OCI-LY7 (cell line): ENCODE results near the gene RET. TPM values are rescaled to one million over a fixed set of nuclear protein-coding genes. Genes with fewer than 3 reads are reported as not detected.

Experiments
- BruUV-seq: library from RNA; stranded (reverse); fragments of 400-500 nt; replicated peaks from 2 replicates; lab custom pipeline; 2021; lab: Mats Ljungman, UMichigan
- CTCF ChIA-PET: fragments of 300-600 bp; sonication (Branson Sonifier 250); formaldehyde crosslinking; loops from one replicate; lab custom pipeline; 2022; ENCODE audit warnings: antibody characterized with exemption; ENCODE audit not compliant: unreplicated experiment; lab: Charles Lee
- POLR2A ChIA-PET: fragments of 300-600 bp; sonication (Branson Sonifier 250); formaldehyde crosslinking; loops from one replicate; lab custom pipeline; 2022; ENCODE audit warnings: antibody characterized with exemption; lab: Charles Lee
- DNase-seq: peaks from one replicate; pipeline ENCODE4 v3.0.0-alpha.2; 2015; ENCODE audit warnings: low spot score
- H2AFZ ChIP-seq: fragments of 200-600 bp; sonication (generic), shearing (Covaris generic); 2 replicates; pipeline ENCODE4 v1.6.1; 2014; ENCODE audit warnings: mild to moderate bottlenecking, antibody characterized with exemption, low read length, moderate library complexity
- H3K27ac ChIP-seq: fragments of 200-600 bp; sonication (generic); 2 replicates; pipeline ENCODE4 v1.5.1; 2014; ENCODE audit warnings: mixed run types, low read depth, mild to moderate bottlenecking, moderate library complexity, low read length, inconsistent platforms; ENCODE audit not compliant: poor library complexity, severe bottlenecking
- H3K36me3 ChIP-seq: fragments of 200-600 bp; sonication (generic); 2 replicates; pipeline ENCODE4 v1.6.1; 2014; ENCODE audit warnings: mild to moderate bottlenecking, antibody characterized with exemption, low read length, moderate library complexity, mixed read lengths; ENCODE audit not compliant: insufficient read depth
- H3K4me1 ChIP-seq: fragments of 200-600 bp; sonication (generic); 2 replicates; pipeline ENCODE4 v1.5.1; 2014; ENCODE audit warnings: mild to moderate bottlenecking, low read length; ENCODE audit not compliant: insufficient read depth, poor library complexity, severe bottlenecking
- H3K4me2 ChIP-seq: fragments of 200-600 bp; sonication (generic); 2 replicates; pipeline ENCODE4 v1.6.1; 2014; ENCODE audit warnings: mild to moderate bottlenecking, low read length
- H3K4me3 ChIP-seq: fragments of 200-600 bp; sonication (generic); 2 replicates; pipeline ENCODE4 v1.5.1; 2014; ENCODE audit warnings: mild to moderate bottlenecking, low read depth, low read length; ENCODE audit not compliant: poor library complexity, severe bottlenecking
- H3K79me2 ChIP-seq: fragments of 200-600 bp; sonication (generic); 2 replicates; pipeline ENCODE4 v1.6.1; 2016; ENCODE audit warnings: low read depth, mild to moderate bottlenecking, low read length, moderate library complexity, mixed read lengths; ENCODE audit not compliant: insufficient read depth
- H3K9me2 ChIP-seq: fragments of 200-600 bp; sonication (generic); 2 replicates; pipeline ENCODE4 v1.6.1; 2016; ENCODE audit warnings: mild to moderate bottlenecking, low read length, mixed read lengths; ENCODE audit not compliant: insufficient read depth
- H3K9me3 ChIP-seq: fragments of 200-600 bp; sonication (generic); 2 replicates; pipeline ENCODE4 v1.6.1; 2014; ENCODE audit warnings: mild to moderate bottlenecking, mixed run types, low read length, mixed read lengths
- H4K20me1 ChIP-seq: fragments of 200-600 bp; sonication (generic); 2 replicates; pipeline ENCODE4 v1.6.1; 2014; ENCODE audit warnings: mild to moderate bottlenecking, antibody characterized with exemption, low read length, moderate library complexity, mixed read lengths; ENCODE audit not compliant: insufficient read depth
- CTCF ChIP-seq: fragments of 200-600 bp; sonication (generic); conservative IDR thresholded peaks from 2 replicates; pipeline ENCODE4 v1.5.1; 2014; ENCODE audit warnings: mild to moderate bottlenecking, antibody characterized with exemption, low read length, moderate library complexity, mixed read lengths
- EZH2phosphoT487 ChIP-seq: fragments of 200-600 bp; sonication (generic); IDR thresholded peaks from 2 replicates; pipeline ENCODE4 v1.6.1; 2018; ENCODE audit warnings: low read depth, borderline replicate concordance, mild to moderate bottlenecking, mixed run types, antibody characterized with exemption, low read length, moderate library complexity, mixed read lengths
- intact Hi-C: fragments of 100-400 bp; cut with micrococcal nuclease; formaldehyde crosslinking; loops from one replicate; pipeline ENCODE4 v1.10.0; 2022; ENCODE audit not compliant: unreplicated experiment
- total RNA-seq, 2 experiments: library from RNA; depleted of rRNA in 1 of 2; stranded (reverse); fragments of >200 nt in 1 of 2; shearing (Covaris generic) in 1 of 2; gene quantifications; 2 replicates each; pipeline ENCODE4 v1.2.3, GENCODE V29; 2014 to 2022

Gene RET
- total RNA-seq, 2 experiments from 2014 or later: 0.06 TPM; not detected in 1

- BruUV-seq: no TSS peak
- intact Hi-C loops: loop anchor here (2.0 to 10.0 kb wide), 3 partner anchors 259 to 583 kb away; partner anchors contain the start of gene ZNF33B
Measured at GRCh38 chr10:43138021-43138756, 61.3 kb downstream of the RET start, which contains the start of gene CSGALNACT2. Gene CSGALNACT2, plus strand, starts transcription at chr10:43138445. Its CDS starts 16,705 bp downstream, at chr10:43155150.

GRCh38 chr10:43138757-43139241, 61.9 kb downstream of the RET start:
- H2AFZ ChIP-seq: peak overlapping the region; percentile 37; the same call in 1 of the 2 replicates
- CTCF ChIA-PET: interaction anchor here (0.5 to 1.0 kb wide), 2 partner anchors 10 to 64 kb away, joined by 3 read pairs; no protein-coding TSS in a partner anchor
- DNase-seq: peak; percentile 72
- POLR2A ChIA-PET: interaction anchor here (1.0 to 2.2 kb wide), 7 partner anchors 13 to 313 kb away, joined by 3 to 8 read pairs (median 6); no protein-coding TSS in a partner anchor
- TF ChIP-seq EZH2phosphoT487: no peak
- TF ChIP-seq CTCF: no peak
- H3K4me1 ChIP-seq: peaks cover 80% of the 10 kb centered on the region
- no peaks in the 10 kb centered on the region for H3K9me2 ChIP-seq
- H3K9me3 ChIP-seq: no peaks in the 10 kb centered on the region
- peak overlapping the region; percentile 85 for H3K4me2 ChIP-seq
- H3K4me3 ChIP-seq: peak overlapping the region; percentile 92
- peaks cover 22% of the 10 kb centered on the region for H4K20me1 ChIP-seq
- peaks cover 66% of the 10 kb centered on the region for H3K79me2 ChIP-seq
- H3K27ac ChIP-seq: peak overlapping the region; percentile 83
- 0 out of 2 replicates have a peak, but pooled peaks cover 4% of the 10 kb centered on the region for H3K36me3 ChIP-seq
- BruUV-seq: no TSS peak
- intact Hi-C loops: loop anchor here (2.0 to 10.0 kb wide), 3 partner anchors 258 to 584 kb away; partner anchors contain the start of gene ZNF33B

More at GRCh38 chr10:43138021-43138756, 61.3 kb downstream of the RET start, which contains the start of gene CSGALNACT2:
- no peak for TF ChIP-seq EZH2phosphoT487
- 0 out of 2 replicates have a peak, but pooled peaks have one; percentile 29 for TF ChIP-seq CTCF
- no peaks in the 10 kb centered on the region for H3K36me3 ChIP-seq
- no peaks in the 10 kb centered on the region for H3K9me3 ChIP-seq
- H3K27ac ChIP-seq: peak within 1 kb of the TSS; percentile 83
- CTCF ChIA-PET: interaction anchor here (0.5 to 1.0 kb wide), 2 partner anchors 9 to 63 kb away, joined by 3 read pairs; no protein-coding TSS in a partner anchor
- H2AFZ ChIP-seq: peak within 1 kb of the TSS; percentile 46
- peaks cover 17% of the 10 kb centered on the region; the same call in 1 of the 2 replicates for H4K20me1 ChIP-seq
- H3K79me2 ChIP-seq: peaks cover 60% of the 10 kb centered on the region
- no peaks in the 10 kb centered on the region for H3K9me2 ChIP-seq
- peak within 1 kb of the TSS; percentile 92 for H3K4me3 ChIP-seq
- peaks cover 80% of the 10 kb centered on the region for H3K4me1 ChIP-seq
- H3K4me2 ChIP-seq: peak within 1 kb of the TSS; percentile 89
- peak; percentile 93 for DNase-seq
- POLR2A ChIA-PET: interaction anchor here (1.0 to 2.1 kb wide), 4 partner anchors 13 to 64 kb away, joined by 4 to 8 read pairs (median 6); no protein-coding TSS in a partner anchor
